Thoracic aorta (tissue), 2 donors: ENCODE data around the gene BCL2L14. TPM values are rescaled to one million over a fixed set of nuclear protein-coding genes. Genes with fewer than 3 reads are reported as not detected.

ENCODE experiments used
- ATAC-seq: fragments of 150-250 bp; one replicate; pipeline ENCODE4 v1.8.0; 2017; ENCODE audit warnings: low read depth; ENCODE audit not compliant: insufficient number of reproducible peaks, low FRiP score
- DNase-seq: peaks from one replicate; pipeline ENCODE4 v3.0.0-alpha.2; 2020; ENCODE audit warnings: low spot score
- H3K27ac ChIP-seq, 2 donors: fragments of 200-600 bp; sonication (generic); 1 replicate in 1 of 2; 2 replicates in 1 of 2; pipeline ENCODE4 v1.5.1; 2016; ENCODE audit warnings: mild to moderate bottlenecking in 2 of 2, moderate library complexity in 2 of 2
- H3K27me3 ChIP-seq: fragments of 200-600 bp; sonication (generic); replicated peaks from 2 replicates; pipeline ENCODE4 v1.6.0; 2016; ENCODE audit warnings: mild to moderate bottlenecking; ENCODE audit not compliant: insufficient read depth
- H3K36me3 ChIP-seq: fragments of 200-600 bp; sonication (generic); one replicate; pipeline ENCODE4 v1.5.1; 2016
- H3K4me1 ChIP-seq, 2 donors: fragments of 200-600 bp; sonication (generic); 1 replicate in 1 of 2; 2 replicates in 1 of 2; pipeline versions ENCODE4 v1.5.1 to v1.6.0; 2016; ENCODE audit warnings: low read depth in 2 of 2, mild to moderate bottlenecking in 1 of 2; ENCODE audit not compliant: control insufficient read depth in 1 of 2
- H3K4me3 ChIP-seq: fragments of 200-600 bp; sonication (generic); 2 replicates; pipeline ENCODE4 v1.5.1; 2016; ENCODE audit warnings: mild to moderate bottlenecking
- H3K9me3 ChIP-seq: fragments of 200-600 bp; sonication (generic); 2 replicates; pipeline ENCODE4 v1.5.1; 2016
- CTCF ChIP-seq: fragments of 200-600 bp; sonication (generic); IDR thresholded peaks from one replicate; pipeline ENCODE4 v1.5.1; 2019; ENCODE audit warnings: antibody characterized with exemption
- total RNA-seq, 2 donors: library from RNA; depleted of rRNA; stranded (reverse); fragments of >200 nt; gene quantifications; one replicate each; pipeline versions ENCODE4 v1.1.0 to v1.2.3, GENCODE V29; 2016

BCL2L14 gene
- total RNA-seq, 2 donors from 2014 or later: 0.85 TPM; not detected in 1

- TF ChIP-seq CTCF: no peak
- DNase-seq (no peak), ATAC-seq (no peak)
- no peak overlapping the region for H3K4me3 ChIP-seq
- H3K4me1 ChIP-seq: no peaks in the 10 kb centered on the region
- H3K27me3 ChIP-seq: no peaks in the 10 kb centered on the region
- H3K27ac ChIP-seq: no peak overlapping the region
- H3K9me3 ChIP-seq: no peaks in the 10 kb centered on the region
- H3K36me3 ChIP-seq: no peaks in the 10 kb centered on the region
Observed at GRCh38 chr12:12051668-12052067, 19.1 kb upstream of the BCL2L14 start.

GRCh38 chr12:12054993-12055392 is 15.7 kb upstream of the BCL2L14 start:
- no peak for TF ChIP-seq CTCF
- no peak for ATAC-seq

GRCh38 chr12:12056951-12057350 is 13.8 kb upstream of the BCL2L14 start:
- Histone ChIP-seq H3K4me1 (no peaks in the 10 kb centered on the region), H3K9me3 (no peaks in the 10 kb centered on the region), H3K4me3 (no peak overlapping the region), H3K36me3 (no peaks in the 10 kb centered on the region), H3K27ac (no peak overlapping the region), H3K27me3 (no peaks in the 10 kb centered on the region)
- TF ChIP-seq CTCF: no peak
- no peak for DNase-seq
- no peak for ATAC-seq

More at GRCh38 chr12:12054993-12055392, 15.7 kb upstream of the BCL2L14 start:
- H3K27ac ChIP-seq: no peak overlapping the region
- no peaks in the 10 kb centered on the region for H3K9me3 ChIP-seq
- DNase-seq: no peak
- H3K4me3 ChIP-seq: no peak overlapping the region
- H3K27me3 ChIP-seq: no peaks in the 10 kb centered on the region
- H3K36me3 ChIP-seq: no peaks in the 10 kb centered on the region
- no peaks in the 10 kb centered on the region for H3K4me1 ChIP-seq

GRCh38 chr12:12064596-12064995 is 6.1 kb upstream of the BCL2L14 start:
- H3K4me1 ChIP-seq: no peaks in the 10 kb centered on the region
- no peaks in the 10 kb centered on the region for H3K36me3 ChIP-seq
- no peaks in the 10 kb centered on the region for H3K9me3 ChIP-seq
- no peak overlapping the region for H3K27ac ChIP-seq
- TF ChIP-seq CTCF: no peak
- no peak for ATAC-seq
- no peak overlapping the region for H3K4me3 ChIP-seq
- no peaks in the 10 kb centered on the region for H3K27me3 ChIP-seq
- no peak for DNase-seq

GRCh38 chr12:12068751-12069150 is 2.0 kb upstream of the BCL2L14 start:
- no peak for TF ChIP-seq CTCF
- no peak for ATAC-seq
- Histone ChIP-seq H3K36me3 (no peaks in the 10 kb centered on the region), H3K9me3 (no peaks in the 10 kb centered on the region), H3K4me1 (no peaks in the 10 kb centered on the region), H3K4me3 (no peak overlapping the region), H3K27me3 (no peaks in the 10 kb centered on the region), H3K27ac (no peak overlapping the region)
- no peak for DNase-seq
